Cardiac ventricle fibroblast (primary cell): ENCODE measurements around the gene HEATR1. TPM values are rescaled to one million over a fixed set of nuclear protein-coding genes. Genes with fewer than 3 reads are reported as not detected.

Experiments used
- total RNA-seq: library from RNA; depleted of rRNA; stranded (reverse); fragments of >200 nt; gene quantifications from 2 replicates; pipeline ENCODE4 v1.2.3, GENCODE V29; 2015

Gene HEATR1, protein sequence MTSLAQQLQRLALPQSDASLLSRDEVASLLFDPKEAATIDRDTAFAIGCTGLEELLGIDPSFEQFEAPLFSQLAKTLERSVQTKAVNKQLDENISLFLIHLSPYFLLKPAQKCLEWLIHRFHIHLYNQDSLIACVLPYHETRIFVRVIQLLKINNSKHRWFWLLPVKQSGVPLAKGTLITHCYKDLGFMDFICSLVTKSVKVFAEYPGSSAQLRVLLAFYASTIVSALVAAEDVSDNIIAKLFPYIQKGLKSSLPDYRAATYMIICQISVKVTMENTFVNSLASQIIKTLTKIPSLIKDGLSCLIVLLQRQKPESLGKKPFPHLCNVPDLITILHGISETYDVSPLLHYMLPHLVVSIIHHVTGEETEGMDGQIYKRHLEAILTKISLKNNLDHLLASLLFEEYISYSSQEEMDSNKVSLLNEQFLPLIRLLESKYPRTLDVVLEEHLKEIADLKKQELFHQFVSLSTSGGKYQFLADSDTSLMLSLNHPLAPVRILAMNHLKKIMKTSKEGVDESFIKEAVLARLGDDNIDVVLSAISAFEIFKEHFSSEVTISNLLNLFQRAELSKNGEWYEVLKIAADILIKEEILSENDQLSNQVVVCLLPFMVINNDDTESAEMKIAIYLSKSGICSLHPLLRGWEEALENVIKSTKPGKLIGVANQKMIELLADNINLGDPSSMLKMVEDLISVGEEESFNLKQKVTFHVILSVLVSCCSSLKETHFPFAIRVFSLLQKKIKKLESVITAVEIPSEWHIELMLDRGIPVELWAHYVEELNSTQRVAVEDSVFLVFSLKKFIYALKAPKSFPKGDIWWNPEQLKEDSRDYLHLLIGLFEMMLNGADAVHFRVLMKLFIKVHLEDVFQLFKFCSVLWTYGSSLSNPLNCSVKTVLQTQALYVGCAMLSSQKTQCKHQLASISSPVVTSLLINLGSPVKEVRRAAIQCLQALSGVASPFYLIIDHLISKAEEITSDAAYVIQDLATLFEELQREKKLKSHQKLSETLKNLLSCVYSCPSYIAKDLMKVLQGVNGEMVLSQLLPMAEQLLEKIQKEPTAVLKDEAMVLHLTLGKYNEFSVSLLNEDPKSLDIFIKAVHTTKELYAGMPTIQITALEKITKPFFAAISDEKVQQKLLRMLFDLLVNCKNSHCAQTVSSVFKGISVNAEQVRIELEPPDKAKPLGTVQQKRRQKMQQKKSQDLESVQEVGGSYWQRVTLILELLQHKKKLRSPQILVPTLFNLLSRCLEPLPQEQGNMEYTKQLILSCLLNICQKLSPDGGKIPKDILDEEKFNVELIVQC (N-terminal part only)
- total RNA-seq, result 21.5 and 28.7 TPM in 2 replicates

DNA sequence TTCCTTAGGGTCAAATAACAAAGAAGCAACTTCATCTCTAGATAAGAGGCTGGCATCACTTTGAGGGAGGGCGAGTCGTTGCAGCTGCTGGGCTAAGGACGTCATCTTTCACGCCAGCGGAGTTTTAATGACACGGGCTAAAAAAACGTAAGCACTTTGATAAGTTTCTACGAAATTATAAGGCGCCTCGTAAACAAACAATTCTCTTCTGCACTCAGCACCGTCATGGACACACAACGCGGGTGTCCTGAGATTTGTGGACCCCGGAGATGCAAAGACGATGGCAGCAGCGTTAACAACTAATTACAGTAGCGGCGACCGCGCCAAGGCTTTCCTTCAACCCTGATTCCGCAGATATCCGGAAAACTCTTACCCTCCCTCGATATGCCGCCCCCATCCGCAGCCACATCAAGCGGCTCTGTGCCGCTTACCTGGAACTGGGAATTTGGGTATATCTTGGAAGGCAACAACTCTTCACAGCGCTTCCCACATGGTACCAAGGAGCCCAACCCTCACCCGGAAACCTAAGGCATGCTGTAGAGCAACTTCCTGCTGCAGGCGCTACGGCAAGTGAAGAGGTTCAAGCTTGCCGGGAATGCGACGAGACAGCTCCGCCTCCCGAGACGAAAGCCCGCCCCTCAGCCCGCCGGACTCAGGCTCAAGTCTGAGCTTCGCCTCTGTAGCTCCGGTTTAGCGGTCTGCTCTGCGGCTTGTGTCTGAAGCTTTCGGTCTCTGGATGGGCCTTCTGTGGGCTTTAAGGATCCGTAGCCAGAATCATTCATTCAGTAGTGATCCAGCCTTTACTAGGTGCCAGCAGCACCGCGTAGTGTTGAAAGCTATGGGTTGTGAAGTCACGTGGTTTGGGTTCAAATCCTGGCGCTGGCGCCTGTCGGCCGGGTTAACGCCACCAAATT lies at the start of gene HEATR1:
HEATR1 (minus strand) TSS at position 526 of the 914 bp plus-strand sequence; CDS start at position 105, 421 bp downstream.

DNA sequence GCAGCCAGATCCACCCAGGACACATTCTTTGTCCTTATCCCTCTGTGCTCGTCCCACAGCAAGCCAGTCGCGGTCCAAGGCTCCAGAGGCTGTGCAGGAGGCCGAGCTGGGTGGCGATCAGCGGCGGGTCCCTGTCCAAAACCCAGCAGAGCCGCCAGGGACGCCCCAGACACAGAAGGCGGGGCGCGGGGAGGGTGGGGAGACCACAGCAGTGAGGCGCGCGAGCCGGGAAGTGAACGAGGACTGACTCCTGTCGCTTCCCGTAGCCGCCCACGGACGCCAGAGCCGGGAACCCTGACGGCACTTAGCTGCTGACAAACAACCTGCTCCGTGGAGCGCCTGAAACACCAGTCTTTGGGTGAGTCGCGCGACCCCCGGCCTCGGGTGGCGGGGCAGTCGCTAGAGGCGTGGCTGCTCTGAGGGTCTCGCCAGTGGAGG lies 80.6 kb downstream of the HEATR1 start, which contains the start of gene LGALS8:
LGALS8 (plus strand) TSS at position 279 of the 438 bp plus-strand sequence. CDS start 2,089 bp downstream, outside the sequence.

Other genes with a start within 250 kb of the HEATR1 start
- gene EDARADD, start 210.2 kb downstream of the HEATR1 start, total RNA-seq, result 0.44 TPM in 1 of 2 replicates, not detected in the other
- gene LGALS8, start 80.5 kb downstream of the HEATR1 start, total RNA-seq, result 32.4 and 37.9 TPM in 2 replicates
- not detected in 2 replicates for gene ACTN2, start 82.0 kb upstream of the HEATR1 start, total RNA-seq
- 21.2 and 21.5 TPM in 2 replicates for gene MTR, start 190.8 kb upstream of the HEATR1 start, total RNA-seq